GM12878 (cell line): ENCODE measurements around the gene POLD2. TPM values are rescaled to one million over a fixed set of nuclear protein-coding genes. Genes with fewer than 3 reads are reported as not detected.

Experiments used
- ATAC-seq: fragments of 200-7000 bp; cut with Tn5 transposase; 3 replicates; pipeline ENCODE4 v1.9.1; 2020; ENCODE audit warnings: mild to moderate bottlenecking, moderate library complexity
- BruUV-seq: library from RNA; stranded (reverse); fragments of 400-500 nt; replicated peaks from 2 replicates; lab custom pipeline; 2021; lab: Mats Ljungman, UMichigan
- CTCF ChIA-PET: fragments of 300-600 bp; sonication (Branson Sonifier 250); formaldehyde crosslinking; extraction: SDS; loops from one replicate; lab custom pipeline; 2021; ENCODE audit warnings: inconsistent platforms; lab: Yijun Ruan, JAX
- POLR2A ChIA-PET: fragments of 350-600 bp; formaldehyde crosslinking; extraction: SDS; loops from one replicate; lab custom pipeline; 2021; ENCODE audit warnings: inconsistent platforms; lab: Charles Lee
- RAD21 ChIA-PET: fragments of 300-600 bp; sonication (Branson Sonifier 250); formaldehyde crosslinking; loops from one replicate; lab custom pipeline; 2023; ENCODE audit warnings: antibody characterized with exemption; ENCODE audit not compliant: unreplicated experiment; lab: Charles Lee
- SMC1A ChIA-PET: fragments of 300-600 bp; sonication (Branson Sonifier 250); formaldehyde crosslinking; loops from one replicate; lab custom pipeline; 2023; ENCODE audit not compliant: unreplicated experiment, uncharacterized antibody; lab: Charles Lee
- DNase-seq: peaks from one replicate; pipeline ENCODE4 v3.0.0-alpha.2; 2011; ENCODE audit warnings: low read depth, low spot score
- FAIRE-seq: peaks from 3 replicates; lab custom pipeline; 2011; peaks lifted over from hg19 to GRCh38; lab: Jason Lieb, UNC
- H2AFZ ChIP-seq: 2 replicates; pipeline ENCODE4 v1.6.0; 2011; ENCODE audit warnings: low read depth, low read length, control low read depth; ENCODE audit not compliant: control insufficient read depth
- H3K27ac ChIP-seq: 2 replicates; pipeline ENCODE4 v1.5.1; 2011; ENCODE audit warnings: control low read depth; ENCODE audit not compliant: control insufficient read depth, insufficient read depth
- H3K27me3 ChIP-seq, 2 experiments: replicated peaks in 1 of 2; 2 replicates each; pipeline versions ENCODE4 v1.6.0 to v1.6.1; 2011; ENCODE audit warnings: low read length in 1 of 2; ENCODE audit not compliant: control insufficient read depth in 2 of 2, insufficient read depth in 2 of 2
- H3K36me3 ChIP-seq, 2 experiments: 2 replicates each; pipeline ENCODE4 v1.5.1; 2011; ENCODE audit warnings: low read length in 1 of 2; ENCODE audit not compliant: control insufficient read depth in 2 of 2, insufficient read depth in 2 of 2
- H3K4me1 ChIP-seq: 2 replicates; pipeline ENCODE4 v1.6.1; 2011; ENCODE audit warnings: mild to moderate bottlenecking, low read length, moderate library complexity, mixed read lengths; ENCODE audit not compliant: control insufficient read depth, insufficient read depth
- H3K4me2 ChIP-seq: 2 replicates; pipeline ENCODE4 v1.6.0; 2011; ENCODE audit warnings: control low read depth; ENCODE audit not compliant: control insufficient read depth, insufficient read depth
- H3K4me3 ChIP-seq: fragments of 200-600 bp; sonication (generic); 2 replicates; pipeline ENCODE4 v1.5.1; 2016
- H3K79me2 ChIP-seq: 2 replicates; pipeline ENCODE4 v1.6.0; 2011; ENCODE audit warnings: low read length; ENCODE audit not compliant: control insufficient read depth, insufficient read depth
- H3K9ac ChIP-seq: 2 replicates; pipeline ENCODE4 v1.8.0; 2011; ENCODE audit warnings: low read length, control low read depth, mixed read lengths; ENCODE audit not compliant: control insufficient read depth, insufficient read depth
- H3K9me3 ChIP-seq: replicated peaks from 3 replicates; pipeline ENCODE4 v1.5.1; 2011; ENCODE audit warnings: mild to moderate bottlenecking, low read length; ENCODE audit not compliant: control insufficient read depth, insufficient read depth
- H4K20me1 ChIP-seq: 2 replicates; pipeline ENCODE4 v1.6.0; 2011; ENCODE audit not compliant: control insufficient read depth, insufficient read depth
- ASH2L ChIP-seq: fragments of 300-600, 200-600 bp; sonication (generic); IDR thresholded peaks from 2 replicates; pipeline ENCODE4 v1.6.1; 2017; ENCODE audit warnings: low read depth, mild to moderate bottlenecking, borderline replicate concordance
- HSF1 ChIP-seq: fragments of 150-350 bp; IDR thresholded peaks from 2 replicates; pipeline ENCODE4 v1.6.1; 2014; ENCODE audit warnings: mild to moderate bottlenecking, low read depth, low read length
- JUND ChIP-seq: IDR thresholded peaks from 2 replicates; pipeline ENCODE4 v1.6.1; 2012; ENCODE audit warnings: low read depth, mild to moderate bottlenecking, low read length, improper control_type of control experiment, moderate library complexity
- NR2C1 ChIP-seq: fragments of 450-650 bp; IDR thresholded peaks from 2 replicates; pipeline ENCODE4 v1.6.1; 2017; ENCODE audit warnings: antibody characterized with exemption, mild to moderate bottlenecking, moderate library complexity
- RAD51 ChIP-seq: fragments of 450-650 bp; IDR thresholded peaks from 2 replicates; pipeline ENCODE4 v1.6.1; 2016; ENCODE audit warnings: moderate library complexity, mild to moderate bottlenecking, inconsistent platforms
- SMC3 ChIP-seq: IDR thresholded peaks from 2 replicates; pipeline ENCODE4 v1.6.1; 2011; ENCODE audit warnings: low read length, improper control_type of control experiment, borderline replicate concordance
- TCF7 ChIP-seq: IDR thresholded peaks from 2 replicates; pipeline ENCODE4 v1.6.1; 2014; ENCODE audit warnings: antibody characterized with exemption, borderline replicate concordance
- ZNF207 ChIP-seq: fragments of 450-650 bp; IDR thresholded peaks from 2 replicates; pipeline ENCODE4 v1.6.1; 2014; ENCODE audit warnings: antibody characterized with exemption, mild to moderate bottlenecking, borderline replicate concordance
- WGBS: methylation state at CpG from one replicate; pipeline ENCODE4 v1.1.6; 2016; ENCODE audit warnings: low lambda C conversion rate; ENCODE audit not compliant: insufficient replicate concordance, insufficient coverage; ENCODE audit errors: missing lambda C conversion rate; 5-methylcytosine and 5-hydroxymethylcytosine counted together
- in situ Hi-C: fragments of 300-500 bp; cut with MboI; formaldehyde crosslinking; loops from 9 replicates; pipeline ENCODE4 v1.14.3; 2018; ENCODE audit warnings: mixed read lengths
- intact Hi-C: fragments of 100-400 bp; cut with micrococcal nuclease; formaldehyde crosslinking; loops from one replicate; pipeline ENCODE4 v1.14.2; 2022; ENCODE audit not compliant: unreplicated experiment
- polyA plus RNA-seq, 11 experiments: library from polyadenylated mRNA; depleted of rRNA in 4 of 11; unstranded in 6 of 11; stranded (reverse) in 5 of 11; fragments of >200 nt; fragmentation: Nextera tagmentation in 4 of 11; fragmentation: Illumina TruSeq in 1 of 11; extraction: Ambion mirVana in 4 of 11; extraction: Trizol in 1 of 11; gene quantifications; 1 replicate in 1 of 11; 2 replicates in 10 of 11; pipeline versions ENCODE4 v1.2.1 to v1.2.3, GENCODE V29; 2011 to 2016; ENCODE audit warnings: inconsistent platforms in 2 of 11, missing spikeins in 2 of 11, low read depth in 1 of 11
- total RNA-seq, 4 experiments: library from RNA; depleted of rRNA in 3 of 4; stranded (reverse); fragments of >200 nt in 3 of 4; fragmentation: Illumina TruSeq in 1 of 4; extraction: Trizol in 1 of 4; gene quantifications; 2 replicates each; pipeline versions ENCODE4 v1.2.1 to v1.2.3, GENCODE V29; 2013 to 2021

POLD2 gene
- total and polyA plus RNA-seq, 10 of the 15 experiments (the other 5 are each of a cell fraction or from before 2014, with no cell fraction given) = 19.1 to 287 (median 169) TPM

DNA sequence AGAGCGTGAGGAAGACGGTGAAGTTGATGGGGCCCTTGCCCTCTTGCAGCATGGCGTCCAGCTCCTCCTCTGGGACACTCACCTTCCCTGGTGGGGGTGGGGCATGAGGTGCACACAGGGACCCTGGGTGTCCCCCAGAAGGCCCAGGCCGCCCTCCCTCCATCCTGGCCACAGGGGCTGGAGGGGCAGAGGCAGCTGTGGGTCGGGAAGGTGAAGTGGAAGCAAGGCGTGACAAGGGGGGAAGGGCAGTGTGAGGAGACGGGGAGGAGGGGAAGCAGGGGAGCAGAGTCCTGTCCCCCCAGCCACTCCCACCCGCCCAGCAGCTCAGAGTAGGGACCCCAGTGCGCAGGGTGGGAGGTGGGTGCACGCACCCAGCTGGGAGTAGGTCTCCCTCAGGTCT, 17.0 kb upstream of the POLD2 start:
- in situ Hi-C loops (no loop called here), intact Hi-C loops (no loop called here)
- ChIA-PET RAD21 (no interaction called here), SMC1A (no interaction called here), POLR2A (no interaction called here), CTCF (no interaction called here)
- Histone ChIP-seq H3K4me2 (no peak overlapping the region), H4K20me1 (no peaks in the 10 kb centered on the region), H3K36me3 (no peaks in the 10 kb centered on the region), H3K4me1 (no peaks in the 10 kb centered on the region), H3K9ac (no peak overlapping the region), H3K9me3 (no peaks in the 10 kb centered on the region), H2AFZ (no peak overlapping the region), H3K4me3 (no peak overlapping the region), H3K79me2 (no peaks in the 10 kb centered on the region), H3K27ac (no peak overlapping the region), H3K27me3 (no peaks in the 10 kb centered on the region)
- DNase-seq (no peak), FAIRE-seq (no peak), ATAC-seq (no peak)
- 35% methylated on average over 8 of the region's 10 CpGs for WGBS
- no TSS peak for BruUV-seq
- no peak for TF ChIP-seq NR2C1
- TF ChIP-seq TCF7 = no peak
- no peak for TF ChIP-seq RAD51
- TF ChIP-seq HSF1 = no peak
- no peak for TF ChIP-seq ZNF207
- no peak for TF ChIP-seq ASH2L
- no peak for TF ChIP-seq SMC3
- TF ChIP-seq JUND = no peak
